ENCODE results near the gene PGAM2. TPM values are rescaled to one million over a fixed set of nuclear protein-coding genes. Genes with fewer than 3 reads are reported as not detected.
"Not testable (repeated sequence)": the region's sequence is repeated elsewhere in the genome, so short reads cannot be mapped to it uniquely, and the experiment has no call there.

Gene PGAM2
- polyA plus RNA-seq, 12 donors, result 73.0 to 343 (median 210) TPM; not detected in 1

- DNase-seq, result not testable (repeated sequence)
Measured at GRCh38 chr7:44036364-44036763, 29.0 kb downstream of the PGAM2 start.

GRCh38 chr7:44033971-44034844 lies 31.2 kb downstream of the PGAM2 start:
- DNase-seq, result not testable (repeated sequence)

GRCh38 chr7:44032031-44032430 lies 33.3 kb downstream of the PGAM2 start:
- not testable (repeated sequence) for DNase-seq

GRCh38 chr7:44031319-44031718 lies 34.0 kb downstream of the PGAM2 start:
- not testable (repeated sequence) for DNase-seq

GRCh38 chr7:44030029-44030428 lies 35.3 kb downstream of the PGAM2 start:
- not testable (repeated sequence) for DNase-seq

GRCh38 chr7:44029433-44029832 lies 35.9 kb downstream of the PGAM2 start:
- DNase-seq, result not testable (repeated sequence)

GRCh38 chr7:44022796-44023467 lies 42.4 kb downstream of the PGAM2 start:
- DNase-seq, result not testable (repeated sequence)

GRCh38 chr7:44022069-44022468 lies 43.3 kb downstream of the PGAM2 start:
- not testable (repeated sequence) for DNase-seq

GRCh38 chr7:44019825-44020224 lies 45.5 kb downstream of the PGAM2 start:
- DNase-seq, result not testable (repeated sequence)

GRCh38 chr7:44018857-44019807 lies 46.2 kb downstream of the PGAM2 start:
- DNase-seq, result peak; percentile 97

- DNase-seq, result not testable (repeated sequence)
Measured at GRCh38 chr7:44015090-44015489, 50.3 kb downstream of the PGAM2 start.

Other genes starting within 250 kb of the PGAM2 start
- gene MRPS24, start 196.1 kb downstream of the PGAM2 start, polyA plus RNA-seq (ENCODE audit: insufficient read length in 12 of 12), result 10 to 100 TPM in 11 of 12 donors, not detected in 1; 50.0 to 76.9 (median 65.3) TPM
- gene URGCP, start 159.0 kb downstream of the PGAM2 start, polyA plus RNA-seq (ENCODE audit: insufficient read length in 12 of 12), result 10 to 100 TPM in 11 of 12 donors, not detected in 1; 16.9 to 40.2 (median 20.6) TPM
- gene UBE2D4, start 139.1 kb downstream of the PGAM2 start, polyA plus RNA-seq (ENCODE audit: insufficient read length in 12 of 12), result 10 to 100 TPM in 11 of 12 donors, not detected in 1; 10.9 to 22.6 (median 21.0) TPM
- 1 to 10 TPM in 5 of 12 donors, under 1 TPM in 5, not detected in 2; 0.15 to 4.1 (median 1.1) TPM for gene SPDYE1, start 67.7 kb downstream of the PGAM2 start, polyA plus RNA-seq (ENCODE audit: insufficient read length in 12 of 12)
- gene DBNL, start 20.9 kb downstream of the PGAM2 start, polyA plus RNA-seq (ENCODE audit: insufficient read length in 12 of 12), result 10 to 100 TPM in 11 of 12 donors, not detected in 1; 33.9 to 58.7 (median 39.9) TPM
- gene POLM, start 17.0 kb upstream of the PGAM2 start, polyA plus RNA-seq (ENCODE audit: insufficient read length in 12 of 12), result 10 to 100 TPM in 10 of 12 donors, 1 to 10 TPM in 1, not detected in 1; 9.5 to 18.6 (median 14.4) TPM
- gene AEBP1, start 38.8 kb upstream of the PGAM2 start, polyA plus RNA-seq (ENCODE audit: insufficient read length in 12 of 12), result 100 to 1,000 TPM in 5 of 12 donors, 10 to 100 TPM in 6, not detected in 1; 57.6 to 145 (median 93.5) TPM
- 100 to 1,000 TPM in 1 of 12 donors, 10 to 100 TPM in 10, not detected in 1; 64.4 to 126 (median 78.2) TPM for gene POLD2, start 58.0 kb upstream of the PGAM2 start, polyA plus RNA-seq (ENCODE audit: insufficient read length in 12 of 12)
- gene MYL7, start 75.8 kb upstream of the PGAM2 start, polyA plus RNA-seq (ENCODE audit: insufficient read length in 12 of 12), result 1 to 10 TPM in 10 of 12 donors, not detected in 2; 1.6 to 7.7 (median 3.9) TPM
- gene GCK, start 123.9 kb upstream of the PGAM2 start, polyA plus RNA-seq (ENCODE audit: insufficient read length in 12 of 12), result 1 to 10 TPM in 10 of 12 donors, not detected in 2; 1.7 to 5.7 (median 3.8) TPM
- gene YKT6, start 135.4 kb upstream of the PGAM2 start, polyA plus RNA-seq (ENCODE audit: insufficient read length in 12 of 12), result 10 to 100 TPM in 11 of 12 donors, not detected in 1; 68.1 to 89.8 (median 70.7) TPM